GM04504 (cell line): ENCODE results near the gene ZNF417.

Source experiments
- DNase-seq: peaks from one replicate; pipeline ENCODE4 v3.0.0-alpha.2; 2012; ENCODE audit warnings: low read depth

Gene ZNF417

GRCh38 chr19:57916168-57916995 lies at the start of gene ZNF417:
Gene ZNF417, minus strand, starts transcription at chr19:57916592. Its CDS starts 181 bp downstream, at chr19:57916411.
- peak; percentile 92 for DNase-seq

GRCh38 chr19:57964761-57965160 lies 48.4 kb upstream of the ZNF417 start:
- DNase-seq: no peak

GRCh38 chr19:57961785-57962184 lies 45.4 kb upstream of the ZNF417 start:
- no peak for DNase-seq

- no peak for DNase-seq
These were observed 38.6 kb upstream of the ZNF417 start for GRCh38 chr19:57954996-57955395.

GRCh38 chr19:57949702-57950101 lies 33.3 kb upstream of the ZNF417 start:
- DNase-seq: no peak

GRCh38 chr19:57949296-57949695 lies 32.9 kb upstream of the ZNF417 start:
- DNase-seq: no peak

GRCh38 chr19:57947419-57948134 lies 31.2 kb upstream of the ZNF417 start, which contains the start of gene ZNF256:
Gene ZNF256, minus strand, starts transcription at chr19:57947706. Its CDS starts 232 bp downstream, at chr19:57947474.
- peak; percentile 92 for DNase-seq

GRCh38 chr19:57947088-57947418 lies 30.7 kb upstream of the ZNF417 start:
- no peak for DNase-seq

- no peak for DNase-seq
These were observed 29.9 kb upstream of the ZNF417 start for GRCh38 chr19:57946316-57946715.

GRCh38 chr19:57941593-57941992 lies 25.2 kb upstream of the ZNF417 start:
- DNase-seq: no peak

GRCh38 chr19:57935731-57936130 lies 19.3 kb upstream of the ZNF417 start:
- no peak for DNase-seq

GRCh38 chr19:57934820-57935665 lies 18.7 kb upstream of the ZNF417 start, which contains the start of gene ZNF418:
Gene ZNF418, minus strand, starts transcription at chr19:57935402. Its CDS starts 1,580 bp downstream, at chr19:57933822.
- DNase-seq: peak; percentile 67

GRCh38 chr19:57927587-57927986 lies 11.2 kb upstream of the ZNF417 start:
- no peak for DNase-seq

- DNase-seq: no peak
These were observed 1.9 kb downstream of the ZNF417 start for GRCh38 chr19:57914531-57914930.

- no peak for DNase-seq
These were observed 9.0 kb downstream of the ZNF417 start for GRCh38 chr19:57907394-57907793.

GRCh38 chr19:57905258-57905657 lies 11.1 kb downstream of the ZNF417 start:
- DNase-seq: no peak

GRCh38 chr19:57903618-57904184 lies 12.7 kb downstream of the ZNF417 start:
- no peak for DNase-seq

- DNase-seq: no peak
These were observed 16.1 kb downstream of the ZNF417 start for GRCh38 chr19:57900311-57900710.

GRCh38 chr19:57890706-57891105 lies 25.7 kb downstream of the ZNF417 start:
- peak; percentile 31 for DNase-seq

GRCh38 chr19:57888560-57889231 lies 27.7 kb downstream of the ZNF417 start, which contains the start of gene ZNF814:
Gene ZNF814, minus strand, starts transcription at chr19:57889037. Its CDS starts 235 bp downstream, at chr19:57888802.
- DNase-seq: peak; percentile 45

GRCh38 chr19:57888107-57888559 lies 28.3 kb downstream of the ZNF417 start:
- no peak for DNase-seq
